Inflammatory macrophage (primary cell): ENCODE data around the gene AKAP12.

Experiments used
- DNase-seq, 2 donors: peaks; one replicate each; pipeline ENCODE4 v3.0.0-alpha.2; 2020 to 2022

The AKAP12 gene

GRCh38 chr6:151284012-151284411 is 44.2 kb downstream of the AKAP12 start:
- no peak for DNase-seq

GRCh38 chr6:151284548-151285017 is 44.8 kb downstream of the AKAP12 start:
- DNase-seq = no peak

DNA sequence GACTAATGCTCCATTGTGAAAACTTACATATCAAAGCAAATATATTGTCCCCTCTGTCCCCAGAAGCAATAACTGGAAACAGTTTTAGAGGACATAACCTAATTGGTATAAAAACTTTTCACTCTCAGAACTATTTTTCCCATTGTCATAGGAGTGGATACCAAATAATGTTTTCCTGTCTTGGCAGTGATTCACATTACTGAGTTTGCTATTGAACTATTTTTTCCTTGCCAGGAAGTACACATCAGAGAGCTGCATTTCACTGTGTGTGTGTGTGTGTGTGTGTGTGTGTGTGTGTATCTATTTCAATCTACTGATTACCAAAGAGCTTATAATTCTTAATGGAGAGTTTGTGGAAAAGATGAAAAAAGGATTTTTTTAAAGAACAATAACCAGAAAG is 45.4 kb downstream of the AKAP12 start:
- no peak for DNase-seq

GRCh38 chr6:151286214-151286613 is 46.4 kb downstream of the AKAP12 start:
- DNase-seq = no peak

DNA sequence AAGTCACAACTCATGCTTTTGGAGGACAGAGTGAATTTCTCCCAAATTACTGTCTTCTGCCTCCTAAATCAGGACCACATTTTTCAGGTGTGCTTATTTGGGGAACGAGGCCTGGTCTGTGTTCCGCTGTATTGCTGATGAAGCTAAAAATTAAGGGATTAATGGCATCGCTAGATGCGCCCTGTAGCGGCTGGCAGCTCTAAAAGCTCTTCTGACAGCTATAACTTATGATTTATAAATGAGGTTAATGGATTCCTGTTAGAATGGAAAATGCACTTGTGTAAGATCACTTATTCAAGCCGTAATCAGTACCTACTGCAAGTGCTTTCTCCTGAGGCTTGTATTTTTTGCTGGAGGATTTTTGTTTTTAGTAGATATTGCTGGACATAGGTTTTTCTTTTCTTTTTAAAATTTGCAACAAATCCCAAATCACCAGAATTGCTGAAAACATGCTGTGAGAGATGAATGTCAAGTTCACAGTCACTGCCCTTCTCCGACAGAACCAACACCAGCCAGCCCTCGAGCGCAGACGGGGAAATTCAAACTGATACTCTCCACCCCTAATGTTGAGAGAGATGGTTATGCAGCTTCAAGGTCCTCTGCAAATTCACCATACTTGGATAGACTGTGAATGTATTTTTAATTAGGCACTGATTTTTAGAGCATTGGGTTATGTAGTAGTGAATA is 49.1 kb downstream of the AKAP12 start:
- DNase-seq = no peak

DNA sequence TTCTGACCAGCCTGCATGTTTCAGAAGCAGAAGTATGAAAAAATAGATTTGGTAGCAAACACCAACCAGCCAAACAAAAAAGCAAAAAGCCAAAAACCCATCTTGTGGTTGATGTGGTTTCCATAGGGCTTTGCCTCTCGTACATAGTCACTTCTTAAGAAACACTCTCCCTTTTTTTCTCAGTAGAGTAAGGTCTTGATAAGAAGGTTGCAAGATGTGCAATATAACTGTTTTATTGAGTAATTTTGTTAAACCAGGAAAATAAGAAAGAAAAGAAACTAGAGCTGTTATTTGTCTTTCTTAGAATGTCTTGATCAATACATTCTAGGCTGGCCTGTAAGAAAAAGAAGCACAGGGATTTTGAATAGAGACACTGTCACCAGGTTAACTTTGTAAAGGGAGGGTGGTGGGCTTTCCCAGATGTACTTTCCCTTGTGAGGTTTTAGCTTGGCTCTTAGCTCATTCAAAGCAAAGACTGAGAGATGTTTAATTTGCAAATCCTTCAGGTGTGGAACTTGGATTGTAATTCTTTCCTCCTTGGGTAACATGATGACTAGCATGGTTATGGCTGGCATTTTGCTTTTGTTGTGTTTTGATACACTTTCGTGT is 49.7 kb downstream of the AKAP12 start:
- no peak for DNase-seq

- no peak for DNase-seq
These were observed 51.3 kb downstream of the AKAP12 start for GRCh38 chr6:151290877-151291721.

DNA sequence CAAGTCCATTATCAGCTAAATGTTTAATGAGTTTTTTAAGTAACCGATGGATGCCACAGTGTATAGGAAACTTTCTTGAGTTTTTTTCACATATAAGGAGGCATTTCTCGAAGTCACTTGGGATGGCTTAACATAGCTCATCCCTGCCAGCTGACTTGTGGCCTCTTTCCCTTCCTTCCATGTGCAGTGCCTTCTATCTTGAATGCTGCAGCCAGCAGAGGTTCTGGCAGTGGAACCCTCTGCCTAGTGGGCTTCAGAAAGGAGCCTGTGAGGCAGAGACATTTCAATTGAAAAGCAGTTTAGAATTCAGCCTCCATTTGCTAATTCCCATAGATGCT is 51.9 kb downstream of the AKAP12 start:
- no peak for DNase-seq

- no peak for DNase-seq
These were observed 53.4 kb downstream of the AKAP12 start for GRCh38 chr6:151292974-151293687.

DNA sequence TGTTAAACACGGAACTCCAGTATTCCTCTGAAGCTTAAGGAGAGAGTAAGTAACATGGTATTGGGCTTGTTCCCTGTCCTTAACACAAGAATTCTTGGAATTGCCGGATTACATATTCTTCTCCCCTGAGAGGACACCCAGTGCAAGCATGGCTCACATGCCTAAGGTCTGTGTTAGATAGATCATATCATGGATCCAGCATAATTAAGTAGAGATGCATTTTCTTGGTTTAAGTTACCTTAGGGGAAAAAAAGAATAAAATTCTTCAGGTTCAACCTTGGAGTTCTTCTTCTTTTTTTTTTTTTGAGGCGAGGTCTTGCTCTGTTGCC is 53.9 kb downstream of the AKAP12 start:
- DNase-seq = no peak

DNA sequence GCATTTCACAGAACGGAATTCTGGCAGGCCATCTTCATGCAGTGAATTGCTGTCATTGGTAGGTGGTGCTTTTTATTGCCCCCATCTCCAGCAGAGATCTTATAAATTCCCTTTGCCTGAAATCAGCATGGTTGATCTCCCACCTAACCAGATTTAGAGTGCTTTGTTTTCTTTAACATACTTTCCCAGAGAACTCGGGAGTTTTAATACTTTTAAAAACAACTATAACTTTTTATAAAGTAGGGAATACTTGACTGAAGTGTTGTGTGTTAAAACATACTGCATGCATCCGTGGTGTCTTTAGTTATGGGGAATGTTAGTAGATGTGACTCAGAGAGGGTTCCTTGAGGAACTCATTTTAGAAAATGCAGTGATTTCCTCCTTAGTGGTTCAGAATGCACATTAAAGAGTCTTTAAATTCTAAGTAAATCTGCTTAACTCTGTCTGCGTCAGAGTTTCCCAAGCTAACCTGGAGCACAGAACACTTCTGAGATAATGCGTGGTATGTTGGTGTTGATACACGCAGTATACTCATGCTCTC is 54.9 kb downstream of the AKAP12 start:
- DNase-seq = no peak

- no peak for DNase-seq
These were observed 58.1 kb downstream of the AKAP12 start for GRCh38 chr6:151297886-151298285.

- no peak for DNase-seq
These were observed 59.2 kb downstream of the AKAP12 start for GRCh38 chr6:151299011-151299410.

- DNase-seq = no peak
These were observed 60.7 kb downstream of the AKAP12 start for GRCh38 chr6:151300267-151300991.

DNA sequence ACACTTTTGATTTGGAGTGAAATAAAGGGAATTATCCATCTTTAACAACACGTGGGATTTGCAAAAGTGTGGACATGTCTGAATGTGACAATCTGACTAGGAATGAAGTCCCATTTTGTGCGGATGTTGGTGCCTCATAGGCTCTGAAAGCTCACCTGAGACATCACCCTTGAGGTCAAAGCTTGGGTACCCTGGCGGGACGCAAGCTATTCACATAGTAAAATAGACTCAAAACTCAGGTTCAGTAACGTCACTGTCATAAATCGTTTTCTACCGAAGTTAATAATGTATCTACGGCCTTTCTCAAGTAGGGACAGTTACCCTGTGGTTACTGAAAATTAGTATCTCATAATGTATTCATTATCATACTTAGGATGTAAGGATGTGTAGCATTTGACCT is 61.8 kb downstream of the AKAP12 start:
- no peak for DNase-seq

- DNase-seq = no peak
These were observed 63.5 kb downstream of the AKAP12 start for GRCh38 chr6:151303231-151303630.

GRCh38 chr6:151306269-151306783 is 66.6 kb downstream of the AKAP12 start:
- DNase-seq = no peak

GRCh38 chr6:151307501-151307900 is 67.7 kb downstream of the AKAP12 start:
- no peak for DNase-seq

DNA sequence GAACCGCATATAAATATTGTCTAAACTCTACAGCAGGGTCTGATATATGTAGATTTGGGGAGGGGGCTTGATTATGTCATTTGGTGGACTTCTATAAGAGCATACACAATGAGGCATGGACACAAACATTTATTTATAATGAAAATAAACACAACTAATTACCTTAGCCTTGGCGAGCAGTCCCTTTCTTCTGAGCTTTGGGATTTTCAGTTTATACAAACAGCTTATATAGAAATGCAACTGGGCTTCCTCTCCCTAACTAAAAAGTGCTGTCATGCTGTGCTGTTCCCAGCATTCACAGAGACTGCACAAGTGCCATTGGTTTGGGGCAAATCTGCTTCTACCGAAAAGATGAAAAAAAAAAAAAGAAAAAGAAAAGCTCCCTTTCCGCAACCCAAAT is 69.9 kb downstream of the AKAP12 start:
- DNase-seq = no peak

GRCh38 chr6:151310279-151310678 is 70.5 kb downstream of the AKAP12 start:
- DNase-seq = no peak

DNA sequence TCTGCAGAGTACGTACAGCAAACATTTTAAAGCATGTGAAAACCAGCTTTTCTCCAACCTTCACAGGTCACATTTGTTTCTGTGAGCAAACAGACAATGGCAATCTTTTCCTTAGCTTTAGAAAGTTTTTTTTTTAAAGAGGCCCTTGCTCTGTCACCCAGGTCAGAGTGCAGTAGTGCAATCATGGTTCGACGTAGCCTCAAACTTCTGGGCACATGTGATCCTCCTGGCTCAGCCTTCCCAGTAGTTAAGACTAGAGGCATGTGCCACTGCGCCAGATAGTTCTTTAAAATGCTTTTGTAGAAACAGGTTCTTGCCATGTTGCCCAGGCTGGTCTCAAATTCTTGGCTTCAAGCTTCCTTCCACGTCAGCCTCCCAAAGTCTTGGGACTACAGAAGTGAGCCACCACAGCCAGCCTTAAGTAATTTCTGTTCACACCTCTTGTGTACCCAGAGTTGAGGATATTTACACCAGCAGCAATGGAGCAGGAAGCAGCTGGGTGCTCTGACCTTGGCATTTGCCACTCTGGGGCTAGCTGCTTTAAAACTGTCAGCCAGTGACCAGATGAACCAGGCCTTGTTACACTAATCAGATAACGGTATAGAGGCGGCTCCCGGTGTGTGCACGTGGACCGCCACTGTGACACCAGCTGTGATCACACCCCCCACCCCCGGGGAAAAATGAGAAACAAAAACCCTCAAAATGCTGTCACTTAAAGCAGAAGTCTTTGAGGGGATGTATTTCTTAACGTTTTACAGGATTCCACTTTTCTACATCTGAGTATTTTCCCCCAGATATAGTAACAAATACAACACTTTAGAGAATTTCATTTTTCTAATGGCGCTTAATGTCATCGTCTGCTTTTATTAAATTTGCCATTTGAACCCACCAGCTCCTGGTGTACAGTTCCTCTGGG is 71.3 kb downstream of the AKAP12 start:
- no peak for DNase-seq
